Renal cortex interstitium (tissue), 15 donors: ENCODE data around the gene WNT8A. TPM values are rescaled to one million over a fixed set of nuclear protein-coding genes. Genes with fewer than 3 reads are reported as not detected.
A peak's percentile ranks its signal among the peaks of the same experiment; 100 is the strongest.
"Not testable (repeated sequence)": the region's sequence is repeated elsewhere in the genome, so short reads cannot be mapped to it uniquely, and the experiment has no call there.

ENCODE experiments used
- DNase-seq, 11 donors: peaks; one replicate each; pipeline ENCODE4 v3.0.0-alpha.2; 2013; ENCODE audit warnings: low read depth in 9 of 11, low spot score in 4 of 11; ENCODE audit errors: extremely low read depth in 1 of 11
- long read RNA-seq, 16 experiments: transcript quantifications; one replicate each; lab custom pipeline, GENCODE V29; 2026
- polyA plus RNA-seq, 3 donors: library from polyadenylated mRNA; unstranded; fragments of 120-200 nt; gene quantifications; one replicate each; pipeline ENCODE4 v1.2.1, GENCODE V29; 2013; ENCODE audit not compliant: insufficient read length in 3 of 3

Gene WNT8A, protein sequence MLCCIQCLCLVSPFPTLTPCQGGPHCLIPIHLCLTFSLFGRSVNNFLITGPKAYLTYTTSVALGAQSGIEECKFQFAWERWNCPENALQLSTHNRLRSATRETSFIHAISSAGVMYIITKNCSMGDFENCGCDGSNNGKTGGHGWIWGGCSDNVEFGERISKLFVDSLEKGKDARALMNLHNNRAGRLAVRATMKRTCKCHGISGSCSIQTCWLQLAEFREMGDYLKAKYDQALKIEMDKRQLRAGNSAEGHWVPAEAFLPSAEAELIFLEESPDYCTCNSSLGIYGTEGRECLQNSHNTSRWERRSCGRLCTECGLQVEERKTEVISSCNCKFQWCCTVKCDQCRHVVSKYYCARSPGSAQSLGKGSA
- polyA plus RNA-seq = under 1 TPM in 2 of 3 donors, not detected in 1; 0.19 to 0.26 TPM
- long read RNA-seq, donor 1 = 0 reads
- long read RNA-seq, donor 2 = 0 reads
- long read RNA-seq, donor 3 = 0 reads
- long read RNA-seq, donor 4 = 0 reads
- long read RNA-seq, donor 5 = 0 reads
- long read RNA-seq, donor 6 = 0 reads
- long read RNA-seq, donor 7 = 0 reads
- long read RNA-seq, donor 8 = 0 reads
- long read RNA-seq, donor 9 = 0 reads
- long read RNA-seq, donor 10, partial matches to known transcripts = 45 of 45 reads
- long read RNA-seq, donor 10, other reads (novel, unspliced or antisense) = 0 of 45 reads
- long read RNA-seq, donor 11 = 0 reads
- long read RNA-seq, donor 12 = 0 reads
- long read RNA-seq, donor 13 = 0 reads
- long read RNA-seq, donor 14 = 0 reads
- long read RNA-seq, donor 15 = 0 reads
- long read RNA-seq, donor 16 = 0 reads

DNA sequence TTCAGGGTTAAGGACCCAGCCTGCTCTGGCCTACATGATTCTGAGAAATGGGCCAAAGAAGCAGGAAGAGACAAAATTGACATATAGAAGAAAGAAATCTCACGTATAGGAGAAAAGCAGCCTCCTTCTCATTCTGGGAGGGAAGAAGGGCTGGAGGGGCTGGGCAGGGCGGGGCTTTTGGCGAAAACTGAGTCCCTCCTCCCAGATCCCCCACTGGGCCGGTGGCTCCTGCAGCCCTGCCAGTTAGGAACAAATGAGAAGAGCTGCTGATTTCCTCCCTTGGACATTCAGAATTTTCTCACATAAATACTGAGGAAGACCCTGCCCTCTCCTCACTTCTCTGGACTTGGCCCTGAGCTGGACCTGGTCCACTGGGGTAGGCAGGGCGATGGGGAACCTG lies at the start of gene WNT8A:
TSS of gene WNT8A (plus strand) at position 332 of the 400 bp plus-strand sequence. CDS start 95 bp downstream, outside the sequence.
- no peak for DNase-seq

- peak; percentile 50 to 89 (median 76) for DNase-seq
Measured at GRCh38 chr5:138035605-138036537, 48.0 kb upstream of the WNT8A start.

DNA sequence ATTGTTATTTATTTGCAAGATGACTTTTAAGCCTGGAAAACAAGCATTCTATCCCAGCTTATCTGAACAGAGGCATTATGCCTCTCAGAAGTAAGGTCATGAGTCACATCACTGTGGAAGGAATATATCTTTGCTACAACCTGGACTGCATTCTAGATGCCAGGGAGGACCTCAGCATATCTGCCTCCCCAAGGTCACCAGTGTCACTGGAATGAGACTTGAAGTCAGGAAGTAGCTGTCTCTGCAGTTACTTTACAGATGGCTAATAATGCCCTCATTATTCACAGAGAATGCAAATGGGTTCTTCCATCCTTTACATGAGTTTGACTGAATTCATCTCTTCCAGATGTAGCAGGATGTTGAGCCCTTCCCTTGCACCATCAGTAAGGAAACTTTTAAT lies 46.6 kb upstream of the WNT8A start:
- DNase-seq = no peak

DNA sequence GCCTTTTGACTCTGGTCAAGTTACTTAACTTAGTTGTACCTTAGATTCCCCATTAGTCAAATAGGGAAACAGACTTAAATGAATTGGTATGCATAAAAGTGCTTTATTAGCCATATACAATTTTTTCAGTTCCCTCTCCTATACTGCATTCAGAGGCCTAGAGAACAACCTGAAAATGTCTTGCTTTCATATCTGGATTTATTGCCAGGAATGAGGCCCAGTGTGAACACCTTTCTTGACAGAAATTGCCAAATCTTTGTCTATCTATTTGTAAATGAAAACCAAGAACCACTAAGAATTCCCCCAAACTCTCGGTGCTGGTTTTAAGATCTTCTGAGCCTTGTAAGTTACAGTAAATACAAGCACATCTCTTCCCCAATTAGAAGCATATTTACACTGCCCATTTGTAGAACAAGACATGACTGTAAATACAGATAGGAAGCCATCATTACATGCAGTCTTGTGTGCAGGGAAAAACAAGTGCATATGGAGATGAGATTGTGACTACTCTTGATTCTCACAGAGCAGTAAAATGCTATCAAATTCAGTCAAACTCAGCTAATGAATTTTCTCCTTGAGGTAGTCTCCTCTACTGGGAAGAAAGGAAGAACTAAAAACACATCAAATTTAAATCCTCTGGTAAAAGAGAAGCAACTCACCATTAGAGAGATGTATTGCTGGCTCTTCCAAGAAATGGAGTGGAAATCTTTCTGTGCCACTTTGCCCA lies 45.8 kb upstream of the WNT8A start:
- DNase-seq = no peak

- no peak for DNase-seq
Measured at GRCh38 chr5:138038826-138039225, 45.0 kb upstream of the WNT8A start.

- not testable (repeated sequence) for DNase-seq
Measured at GRCh38 chr5:138045283-138045682, 38.5 kb upstream of the WNT8A start.

DNA sequence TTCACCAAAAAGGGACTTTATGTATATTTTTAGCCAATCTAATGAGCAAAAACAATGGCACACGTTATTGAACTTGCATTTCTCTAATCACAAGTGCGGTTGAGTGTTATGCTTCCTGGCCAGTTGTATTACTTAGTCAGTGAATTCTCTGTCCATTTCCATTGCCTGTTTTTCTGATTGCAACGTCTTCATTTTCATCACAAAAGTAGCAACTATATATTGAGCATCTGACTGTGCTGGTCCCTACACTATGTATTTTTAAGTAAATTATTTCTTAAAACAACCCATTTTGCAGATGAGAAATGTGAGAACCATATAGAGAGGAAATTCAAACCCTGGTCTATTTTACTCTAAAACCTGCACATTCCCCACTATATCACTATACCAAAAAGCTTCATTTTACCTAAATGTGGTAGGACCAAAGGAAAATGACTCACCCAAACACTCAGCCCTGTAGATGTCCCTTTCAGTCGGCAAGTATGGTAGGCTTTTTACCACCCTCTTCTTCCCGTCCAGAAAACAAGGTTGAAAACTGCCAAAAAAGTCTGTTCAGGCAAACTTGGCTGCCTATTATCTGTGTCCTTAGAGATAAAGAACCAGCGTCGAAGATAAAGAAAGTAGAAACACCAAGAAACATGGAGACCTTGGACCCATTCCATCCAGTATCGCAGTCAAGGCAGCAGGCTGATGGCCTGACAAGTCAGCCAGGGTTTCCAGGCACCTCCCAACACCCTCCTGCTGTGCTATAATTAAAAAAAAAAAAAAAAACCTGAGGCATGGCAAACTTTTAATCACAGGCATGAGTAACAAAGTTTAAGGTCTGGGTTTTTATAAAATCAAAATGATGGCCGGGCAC lies 32.2 kb upstream of the WNT8A start:
- no peak for DNase-seq

- not testable (repeated sequence) for DNase-seq
Measured at GRCh38 chr5:138052718-138053117, 31.1 kb upstream of the WNT8A start.

GRCh38 chr5:138053554-138053953 lies 30.3 kb upstream of the WNT8A start:
- no peak for DNase-seq

DNA sequence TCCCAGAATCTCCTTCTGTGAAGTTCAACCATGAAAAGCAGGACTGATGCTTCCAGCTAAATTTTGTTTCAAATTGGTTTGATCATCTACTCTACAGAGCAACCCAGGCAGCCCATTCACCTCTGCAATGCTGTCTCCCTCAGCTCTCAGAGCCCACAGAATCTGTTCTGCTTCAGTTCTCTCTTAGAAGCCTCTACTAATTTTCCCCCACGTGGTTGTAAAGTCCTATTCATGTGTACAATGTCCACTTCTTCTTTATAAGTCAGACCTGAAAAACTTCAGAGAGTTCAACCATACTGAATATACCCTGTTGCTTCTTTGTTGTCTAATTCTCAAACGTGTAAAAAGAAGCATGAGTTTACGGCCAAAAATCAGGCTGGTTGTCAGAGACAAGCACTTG lies 29.6 kb upstream of the WNT8A start:
- no peak for DNase-seq

DNA sequence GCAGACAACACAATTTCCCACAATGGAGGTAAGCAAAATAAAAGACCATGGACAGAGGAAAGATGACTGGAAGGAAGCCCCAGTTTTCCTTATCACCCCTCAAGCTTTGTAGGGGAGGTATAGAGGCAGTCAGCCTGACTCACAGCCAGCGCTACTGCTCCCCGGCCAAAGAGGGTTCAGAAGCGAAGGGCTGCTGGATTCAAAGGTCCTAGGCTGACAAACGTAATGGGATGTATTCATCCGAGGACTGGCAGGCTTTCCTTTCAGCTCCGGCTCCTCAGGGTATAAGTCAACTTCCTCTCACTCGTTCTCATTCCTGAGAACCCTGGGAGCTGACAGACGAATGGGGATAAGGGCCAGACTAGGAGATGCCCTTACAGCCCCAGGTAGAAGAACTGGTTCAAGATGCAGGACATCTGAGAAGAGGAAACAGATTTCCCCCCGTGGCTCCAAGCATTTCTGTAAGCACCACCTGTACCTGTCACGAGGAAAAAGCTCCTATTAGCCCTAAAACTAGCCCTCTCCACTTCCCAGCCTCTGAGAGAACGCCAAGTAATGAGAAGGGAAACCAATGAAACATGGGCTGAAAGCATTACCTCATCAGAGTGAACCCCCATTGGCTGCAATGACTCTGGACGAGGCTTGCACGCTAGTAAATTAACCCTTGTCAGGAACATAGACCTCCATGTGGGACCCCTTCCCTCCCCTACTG lies 28.8 kb upstream of the WNT8A start:
- DNase-seq = peak in 1 of 11 donors; percentile 20

GRCh38 chr5:138064526-138064925 lies 19.3 kb upstream of the WNT8A start:
- DNase-seq = no peak

DNA sequence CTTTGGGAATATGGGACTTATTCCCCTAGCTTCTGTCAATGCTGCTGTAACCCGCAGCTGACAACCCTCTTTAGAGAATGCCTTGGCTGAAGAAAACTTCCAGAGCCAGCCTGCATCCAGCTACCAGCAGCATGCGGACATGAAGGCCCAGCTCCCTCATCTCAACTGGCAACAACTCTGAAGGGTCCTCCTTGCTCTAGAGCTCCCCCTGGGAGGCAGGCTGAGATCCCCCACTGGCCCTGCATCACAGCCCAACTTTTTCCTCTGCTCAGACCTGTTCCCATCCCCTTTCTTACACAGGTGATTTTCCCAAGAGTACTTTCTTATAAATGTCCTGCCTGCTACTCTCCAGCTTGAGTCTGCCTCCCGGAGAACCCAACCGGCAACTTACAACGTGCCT lies 18.7 kb upstream of the WNT8A start:
- DNase-seq = no peak

DNA sequence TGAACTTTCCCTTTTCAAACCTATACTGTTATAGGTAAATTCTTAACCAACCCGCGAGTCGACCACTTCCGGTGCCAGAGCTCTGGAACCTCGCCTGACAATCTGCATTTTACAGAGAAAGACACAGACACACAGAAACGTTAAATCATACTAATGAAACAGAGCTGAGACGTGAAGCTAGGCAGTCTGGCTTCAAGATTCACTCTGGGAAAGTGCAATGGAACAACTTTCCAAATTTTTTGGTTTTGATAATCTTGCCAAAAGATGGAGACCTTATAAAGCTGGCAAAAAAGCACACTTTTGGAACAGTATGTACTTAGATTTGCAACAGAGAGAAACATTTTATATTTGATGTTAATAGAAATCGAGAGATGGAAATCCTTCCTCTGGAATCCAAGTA lies 15.9 kb upstream of the WNT8A start:
- DNase-seq = no peak

DNA sequence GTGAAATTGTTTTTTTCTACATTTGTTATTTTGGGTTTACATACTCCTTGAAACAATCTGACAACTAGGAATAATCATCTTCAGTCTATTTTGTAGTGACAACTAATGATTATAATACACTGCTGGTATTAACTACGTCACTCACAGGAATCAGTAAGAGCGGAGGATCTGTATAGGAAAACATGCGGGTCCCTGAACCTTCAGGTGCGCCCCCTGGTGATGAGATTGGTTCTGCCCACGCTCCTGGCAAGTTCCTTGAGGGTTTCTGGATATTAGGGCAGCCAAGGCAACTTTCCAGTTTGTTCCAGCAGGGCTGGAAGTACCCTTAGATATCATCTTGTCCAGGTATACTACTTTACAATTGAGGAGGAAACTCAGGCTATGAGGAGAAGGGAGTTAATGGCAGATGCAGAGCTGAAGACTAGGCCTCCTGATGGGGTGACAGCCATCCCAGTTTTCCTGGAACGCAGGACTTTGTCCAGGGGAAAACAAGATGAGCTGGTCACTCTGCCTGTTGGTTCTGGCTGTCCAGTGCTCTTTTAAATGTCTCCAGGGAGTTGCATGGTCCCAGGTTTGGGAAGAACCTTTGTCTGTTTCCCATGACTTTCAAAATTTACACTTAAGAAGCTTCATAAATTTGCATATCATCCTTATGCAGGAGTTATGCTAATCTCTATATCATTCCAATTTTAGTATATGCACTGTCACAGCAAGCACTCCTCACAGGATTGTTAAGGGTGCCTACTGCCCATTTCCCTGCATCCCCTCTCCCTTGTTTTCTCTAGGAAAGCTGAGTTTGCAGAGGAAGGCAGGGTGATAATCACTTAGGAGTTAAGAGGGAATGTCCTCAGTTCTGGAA lies 14.9 kb upstream of the WNT8A start:
- peak in 7 of 11 donors; percentile 15 to 39 (median 29) for DNase-seq

DNA sequence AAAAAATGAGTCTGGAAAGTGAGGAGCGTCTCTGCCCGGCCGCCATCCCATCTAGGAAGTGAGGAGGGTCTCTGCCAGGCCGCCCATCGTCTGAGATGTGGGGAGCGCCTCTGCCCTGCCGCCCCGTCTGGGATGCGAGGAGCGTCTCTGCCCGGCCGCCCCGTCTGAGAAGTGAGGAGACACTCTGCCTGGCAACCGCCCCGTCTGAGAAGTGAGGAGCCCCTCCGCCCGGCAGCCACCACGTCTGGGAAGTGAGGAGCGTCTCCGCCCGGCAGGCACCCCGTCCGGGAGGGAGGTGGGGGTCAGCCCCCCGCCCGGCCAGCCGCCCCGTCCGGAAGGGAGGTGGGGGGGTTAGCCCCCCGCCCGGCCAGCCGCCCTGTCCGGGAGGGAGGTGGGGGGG lies 13.8 kb upstream of the WNT8A start:
- not testable (repeated sequence) for DNase-seq
